Small intestine (tissue), 7 donors: ENCODE measurements around the gene CFAP161. TPM values are rescaled to one million over a fixed set of nuclear protein-coding genes. Genes with fewer than 3 reads are reported as not detected.

Experiments
- DNase-seq, 2 donors: peaks; one replicate each; pipeline versions ENCODE4 v3.0.0 to v3.0.0-alpha.2; 2013
- FAIRE-seq: peaks from 2 replicates; lab custom pipeline; 2012; peaks lifted over from hg19 to GRCh38; lab: Jason Lieb, UNC
- H3K27ac ChIP-seq, 3 donors: one replicate each; pipeline ENCODE4 v1.5.1; 2013; ENCODE audit warnings: low read length in 2 of 3, mild to moderate bottlenecking in 2 of 3, control low read depth in 1 of 3, inconsistent platforms in 1 of 3, low read depth in 1 of 3, moderate library complexity in 1 of 3
- H3K27me3 ChIP-seq, 3 donors: one replicate each; pipeline ENCODE4 v1.6.1; 2013; ENCODE audit warnings: low read length in 3 of 3, inconsistent platforms in 1 of 3; ENCODE audit not compliant: control insufficient read depth in 3 of 3, insufficient read depth in 3 of 3
- H3K36me3 ChIP-seq, 3 donors: one replicate each; pipeline ENCODE4 v1.6.1; 2013; ENCODE audit warnings: low read length in 3 of 3, inconsistent platforms in 1 of 3, low read depth in 1 of 3, mild to moderate bottlenecking in 1 of 3, moderate library complexity in 1 of 3; ENCODE audit not compliant: control insufficient read depth in 3 of 3, insufficient read depth in 2 of 3
- H3K4me1 ChIP-seq, 3 donors: one replicate each; pipeline ENCODE4 v1.6.1; 2013; ENCODE audit warnings: low read length in 2 of 3, inconsistent platforms in 1 of 3, low read depth in 1 of 3, mild to moderate bottlenecking in 1 of 3, moderate library complexity in 1 of 3; ENCODE audit not compliant: control insufficient read depth in 3 of 3, insufficient read depth in 2 of 3
- H3K4me3 ChIP-seq, 3 donors: one replicate each; pipeline ENCODE4 v1.5.1; 2013; ENCODE audit warnings: low read length in 3 of 3, control low read depth in 1 of 3, inconsistent platforms in 1 of 3, low read depth in 1 of 3, mild to moderate bottlenecking in 1 of 3, moderate library complexity in 1 of 3
- H3K9me3 ChIP-seq, 2 donors: one replicate each; pipeline ENCODE4 v1.6.1; 2013; ENCODE audit warnings: low read depth in 1 of 2, low read length in 1 of 2; ENCODE audit not compliant: control insufficient read depth in 2 of 2, insufficient read depth in 1 of 2
- WGBS, 3 donors: extraction: QIAGEN DNeasy Blood & Tissue Kit; methylation state at CpG; one replicate each; pipeline ENCODE4 v1.1.7; 2013; 5-methylcytosine and 5-hydroxymethylcytosine counted together
- polyA plus RNA-seq, 4 donors: library from polyadenylated mRNA; stranded (reverse) in 3 of 4; unstranded in 1 of 4; fragments of 200-250 nt in 3 of 4; fragments of 120-200 nt in 1 of 4; gene quantifications; one replicate each; pipeline versions ENCODE4 v1.2.1 to v1.2.3, GENCODE V29; 2013
- donor health status: healthy with polysubstance abuse.
- donor health status: control.
- donor health status: control.
- donor health status: Bipolar disorder and iron deficiency.
- donor health status: healthy.

CFAP161 gene
- polyA plus RNA-seq, 4 donors, result 0.15 to 0.31 TPM; not detected in 2

- DNase-seq (no peak), FAIRE-seq (no peak)
- 48 to 72% (median 69%) methylated on average over 7 of the region's 7 CpGs for WGBS, 3 donors
- Histone ChIP-seq H3K4me3 (no peak overlapping the region), H3K9me3 (no peaks in the 10 kb centered on the region), H3K27ac (no peak overlapping the region), H3K27me3 (no peaks in the 10 kb centered on the region), H3K4me1 (no peaks in the 10 kb centered on the region), H3K36me3 (no peaks in the 10 kb centered on the region)
Observed at GRCh38 chr15:81197688-81198281, 63.7 kb downstream of the CFAP161 start.

Other genes with a start within 250 kb of the CFAP161 start
- gene MESD, start 144.5 kb upstream of the CFAP161 start, polyA plus RNA-seq, result 10 to 100 TPM in 2 of 4 donors, 1 to 10 TPM in 2; 4.7 to 33.9 (median 13.6) TPM
- gene TLNRD1, start 133.3 kb upstream of the CFAP161 start, polyA plus RNA-seq, result 10 to 100 TPM in 1 of 4 donors, 1 to 10 TPM in 3; 4.9 to 11.9 (median 6.9) TPM
- 1 to 10 TPM; 1.8 to 9.7 (median 7.9) TPM for gene IL16, start 62.6 kb downstream of the CFAP161 start, polyA plus RNA-seq
- 10 to 100 TPM in 3 of 4 donors, 1 to 10 TPM in 1; 7.8 to 56.0 (median 16.8) TPM for gene STARD5, start 189.9 kb downstream of the CFAP161 start, polyA plus RNA-seq
- 1 to 10 TPM in 1 of 4 donors, under 1 TPM in 1, not detected in 2; 0.25 to 5.3 TPM for gene TMC3, start 239.9 kb downstream of the CFAP161 start, polyA plus RNA-seq